Glomerular visceral epithelial cell (primary cell): Measurements from ENCODE around the gene G3BP1.
A peak's percentile ranks its signal among the peaks of the same experiment; 100 is the strongest.

ENCODE experiments used
- DNase-seq: peaks from one replicate; pipeline ENCODE4 v3.0.0-alpha.2; 2016; ENCODE audit errors: extremely low spot score

G3BP1 gene

DNA sequence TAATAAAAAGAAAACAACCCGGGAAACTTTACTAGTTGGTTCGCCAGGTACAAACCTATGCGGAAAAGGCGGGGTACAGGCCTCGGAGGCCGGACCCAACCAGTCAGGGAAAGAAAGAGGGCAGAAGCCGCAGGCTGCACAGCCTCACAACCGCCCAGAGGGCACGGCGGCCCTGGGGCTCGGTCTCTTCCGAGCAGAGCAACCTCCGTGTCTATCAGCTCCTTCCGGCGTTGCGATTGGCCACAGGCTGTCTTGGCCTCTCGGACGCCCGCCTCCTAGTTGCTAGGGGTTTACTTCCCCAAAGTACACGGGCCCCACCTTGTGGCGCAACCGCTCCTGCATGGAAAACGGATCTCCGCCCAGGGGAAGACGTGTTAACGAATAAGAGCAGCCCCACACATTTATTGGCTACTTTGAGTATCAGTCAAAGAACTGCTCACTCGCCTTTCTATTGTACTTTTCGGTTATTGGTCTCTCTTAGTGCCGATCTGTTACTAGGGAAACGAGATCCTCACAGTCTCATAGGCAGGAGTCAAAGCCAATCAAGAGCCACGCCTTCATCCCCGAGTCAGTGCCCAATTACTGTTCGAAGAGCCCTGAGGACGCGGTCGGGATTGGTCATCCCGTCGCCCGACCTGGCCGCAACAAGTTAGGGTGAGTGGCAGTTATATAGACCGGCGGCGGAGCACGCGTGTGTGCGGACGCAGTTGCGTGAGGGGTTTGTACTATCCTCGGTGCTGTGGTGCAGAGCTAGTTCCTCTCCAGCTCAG, at the start of gene G3BP1:
Gene G3BP1, plus strand, starts transcription at position 696 of the 770 bp plus-strand sequence. CDS start 14,667 bp downstream, outside the sequence.
- DNase-seq: peak; percentile 100

DNA sequence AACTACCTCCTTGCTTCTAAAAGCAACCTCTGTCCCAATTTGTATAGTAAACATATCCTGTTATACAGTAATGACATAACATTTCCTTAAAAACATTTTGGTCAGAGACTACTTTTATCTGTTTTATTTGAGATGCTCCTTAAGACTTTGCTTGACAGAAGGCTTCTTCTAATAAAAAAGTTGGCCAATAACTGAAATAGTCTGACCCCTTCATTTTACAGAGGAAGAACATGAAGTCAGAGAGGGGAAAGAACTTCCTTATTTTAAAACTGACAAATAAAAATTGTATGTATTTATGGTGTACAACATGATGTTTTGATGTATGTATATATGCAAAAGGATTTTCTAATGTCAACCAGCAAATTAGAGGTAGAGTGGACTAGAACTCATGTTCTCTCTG, 49.2 kb upstream of the G3BP1 start:
- DNase-seq: no peak

DNA sequence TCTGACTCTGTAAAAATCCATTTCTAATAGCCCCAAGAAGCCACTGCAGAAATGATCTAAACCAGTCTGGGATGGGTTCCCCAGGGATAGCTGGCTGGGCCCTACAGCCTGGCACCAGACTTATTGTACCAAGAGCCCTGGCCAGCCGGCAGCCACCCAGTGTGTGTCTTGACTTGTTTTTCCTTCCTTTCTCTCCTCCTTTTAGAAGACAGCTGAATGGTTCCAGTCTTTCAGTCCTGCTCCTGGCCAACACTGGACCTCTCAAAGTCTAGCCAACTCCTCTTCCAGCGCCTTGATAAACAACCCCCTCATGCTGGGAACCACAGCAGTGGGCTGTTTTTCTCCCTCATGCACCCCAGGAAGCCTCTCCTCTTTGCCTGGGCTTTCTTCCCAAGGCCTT, 47.4 kb upstream of the G3BP1 start:
- no peak for DNase-seq

DNA sequence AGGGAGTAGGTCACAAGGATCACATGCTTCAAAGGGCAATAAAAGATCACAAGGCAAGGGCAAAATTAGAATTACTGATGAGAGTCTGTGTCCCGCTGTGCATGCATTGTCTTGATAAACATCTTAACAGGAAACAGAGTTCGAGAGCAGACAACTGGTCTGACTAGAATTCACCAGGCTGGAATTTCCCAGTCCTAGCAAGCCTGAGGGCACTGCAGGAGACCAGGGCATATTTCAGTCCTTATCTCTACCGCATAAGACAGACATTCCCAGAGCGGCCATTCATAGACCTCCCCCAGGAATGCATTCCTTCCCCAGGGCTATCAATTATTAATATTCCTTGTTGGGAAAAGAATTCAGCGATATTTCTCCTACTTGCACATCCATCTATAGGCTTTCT, 42.2 kb upstream of the G3BP1 start:
- DNase-seq: peak; percentile 60

DNA sequence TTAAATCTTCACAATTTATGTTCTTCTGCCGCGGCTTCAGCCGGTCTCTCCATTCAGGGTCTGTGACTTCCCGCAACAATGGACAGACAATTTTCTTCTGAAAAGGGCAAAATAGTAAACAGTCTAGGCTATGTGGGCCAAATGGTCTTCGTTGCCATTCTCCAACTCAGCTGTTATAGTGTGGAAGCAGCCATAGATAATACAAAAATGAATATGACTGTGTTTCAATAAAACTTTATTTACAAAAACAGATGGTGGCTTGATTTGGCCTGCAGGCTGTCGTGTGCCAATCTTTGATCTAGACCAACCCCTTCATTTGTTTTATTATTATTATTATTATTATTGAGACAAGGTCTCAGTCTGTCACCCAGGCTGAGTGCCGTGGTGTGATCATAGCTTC, 41.4 kb upstream of the G3BP1 start:
- DNase-seq: no peak

DNA sequence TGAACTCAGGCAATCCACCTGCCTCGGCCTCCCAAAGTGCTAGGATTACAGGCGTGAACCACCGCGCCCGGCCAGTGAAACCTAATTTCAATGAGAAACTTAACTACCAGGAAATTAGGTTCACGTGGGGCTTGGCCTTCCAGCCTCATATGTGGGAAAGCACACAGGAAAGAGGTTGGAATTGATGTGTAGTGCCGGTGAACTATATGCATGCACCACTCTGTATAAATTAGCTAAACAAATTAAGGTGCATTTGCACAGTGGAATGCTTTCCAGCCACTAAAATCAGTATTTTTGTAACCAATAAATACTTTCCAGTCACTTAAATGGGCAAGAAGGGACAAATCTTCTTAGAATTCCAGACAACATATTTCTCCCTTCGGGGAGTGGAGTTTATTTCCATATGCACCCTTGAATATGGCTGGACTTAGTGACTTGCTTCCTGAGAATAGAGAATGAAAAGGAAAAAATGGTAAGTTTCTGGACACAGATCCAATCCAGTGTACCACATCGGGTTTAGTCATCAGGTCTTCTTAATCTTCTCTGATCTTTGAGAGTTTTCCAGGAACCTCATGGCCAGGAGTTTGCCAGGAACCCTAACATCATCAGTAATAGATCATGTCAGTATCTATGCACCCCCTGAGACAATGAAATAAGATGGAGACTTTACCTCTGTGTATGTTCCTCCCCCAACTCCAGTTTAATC, 38.2 kb upstream of the G3BP1 start:
- no peak for DNase-seq

DNA sequence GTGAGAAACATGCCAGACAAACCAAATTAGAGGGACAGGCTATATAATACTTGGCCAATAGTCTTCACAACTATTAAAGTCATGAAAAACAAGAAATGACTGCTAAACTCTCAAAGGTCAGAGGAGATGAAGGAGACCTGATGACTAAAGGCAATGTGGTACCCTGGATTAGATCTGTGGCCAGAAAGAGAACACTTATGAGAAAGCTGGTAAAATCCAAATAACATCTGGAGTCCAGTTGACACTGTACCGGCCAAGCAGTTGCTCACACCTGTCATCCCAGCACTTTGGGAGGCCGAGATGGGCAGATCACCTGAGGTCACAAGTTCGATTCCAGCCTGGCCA, 37.7 kb upstream of the G3BP1 start:
- DNase-seq: no peak

DNA sequence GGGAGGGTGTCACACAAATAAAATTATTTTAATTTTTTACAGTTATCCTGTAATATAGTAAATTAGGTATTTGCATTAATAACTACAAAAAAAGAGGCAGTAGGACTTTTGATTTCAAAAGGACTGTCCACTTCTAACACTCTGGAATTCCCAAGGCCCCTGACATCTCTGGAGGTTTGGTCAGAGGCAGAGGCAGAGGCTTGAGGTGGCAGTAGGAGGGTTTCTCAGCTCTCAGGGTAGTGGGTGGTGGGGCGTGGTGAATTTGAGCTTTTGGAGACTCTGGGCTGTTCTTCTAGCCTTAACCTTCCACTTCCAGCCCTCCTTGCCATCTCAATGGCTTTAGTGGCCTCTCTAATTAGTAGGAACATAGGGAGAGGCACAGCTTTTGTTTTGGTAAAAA, 36.1 kb upstream of the G3BP1 start:
- DNase-seq: no peak

DNA sequence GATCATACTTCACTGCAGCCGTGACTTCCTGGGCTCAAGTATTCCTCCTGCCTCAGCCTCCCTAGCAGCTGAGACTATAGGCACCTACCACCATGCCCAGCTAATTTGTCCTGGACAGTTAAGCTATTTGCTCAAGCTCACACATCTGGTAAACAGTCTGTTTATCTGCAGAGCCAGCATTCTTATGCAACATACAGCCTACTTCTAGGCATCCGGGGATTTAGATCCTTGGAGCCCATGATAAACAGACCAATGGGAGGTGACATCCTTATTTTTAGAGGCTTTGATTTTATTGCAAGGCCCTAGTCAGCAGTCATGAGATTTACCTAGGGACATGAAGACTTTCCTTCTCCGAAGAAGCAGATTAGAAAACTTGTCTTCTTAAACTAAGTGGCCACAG, 34.3 kb upstream of the G3BP1 start:
- DNase-seq: no peak

DNA sequence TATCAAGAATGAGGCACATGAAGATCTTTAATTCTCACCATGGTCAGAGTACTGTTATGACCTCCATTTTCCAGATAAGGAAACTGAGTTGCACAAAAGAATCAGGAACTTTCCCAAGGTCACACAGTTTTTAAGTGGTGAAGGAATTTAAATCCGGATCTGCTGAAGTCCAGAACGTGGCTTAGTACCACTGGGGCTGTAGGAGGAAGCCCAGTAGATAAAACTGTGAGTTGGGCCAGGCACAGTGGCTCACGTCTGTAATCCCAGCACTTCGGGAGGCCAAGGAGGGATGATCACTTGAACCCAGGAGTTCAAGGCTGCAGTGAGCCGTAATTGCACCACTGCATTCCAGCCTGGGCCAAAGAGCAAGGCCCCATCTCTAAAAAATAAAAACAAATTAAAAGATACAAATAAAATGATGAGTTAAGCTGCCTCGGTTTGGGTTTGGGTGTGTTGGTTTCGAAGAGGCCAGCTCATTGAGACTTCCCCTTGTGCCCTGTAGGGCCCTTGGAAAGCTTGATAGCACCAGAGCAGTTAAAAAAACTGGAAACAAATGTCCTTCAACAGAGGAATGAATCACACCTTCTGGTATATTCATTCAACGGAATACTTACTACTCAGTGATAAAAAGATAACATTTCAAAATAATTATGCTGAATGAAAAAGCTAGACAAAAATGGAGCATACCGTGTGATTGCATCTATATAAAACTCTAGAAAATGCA, 33.5 kb upstream of the G3BP1 start:
- no peak for DNase-seq

DNA sequence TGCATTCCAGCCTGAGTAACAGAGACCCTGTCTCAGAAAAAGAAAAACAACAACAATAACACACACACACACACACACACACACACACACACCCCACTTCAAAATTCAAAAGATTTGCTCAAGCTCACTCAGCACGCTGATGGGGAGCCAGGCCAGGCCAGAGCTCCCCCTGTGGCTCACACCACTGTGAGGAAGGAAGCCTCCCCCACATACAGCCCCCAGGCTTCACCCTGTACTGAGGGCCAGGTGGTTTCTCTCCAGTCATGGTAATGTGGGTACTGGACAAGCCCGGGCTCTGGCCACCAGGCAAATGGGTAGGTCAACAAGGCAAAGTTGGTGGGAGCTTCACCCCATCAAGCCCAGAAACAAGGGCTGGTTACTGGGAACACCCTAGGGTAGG, 32.4 kb upstream of the G3BP1 start:
- DNase-seq: no peak

DNA sequence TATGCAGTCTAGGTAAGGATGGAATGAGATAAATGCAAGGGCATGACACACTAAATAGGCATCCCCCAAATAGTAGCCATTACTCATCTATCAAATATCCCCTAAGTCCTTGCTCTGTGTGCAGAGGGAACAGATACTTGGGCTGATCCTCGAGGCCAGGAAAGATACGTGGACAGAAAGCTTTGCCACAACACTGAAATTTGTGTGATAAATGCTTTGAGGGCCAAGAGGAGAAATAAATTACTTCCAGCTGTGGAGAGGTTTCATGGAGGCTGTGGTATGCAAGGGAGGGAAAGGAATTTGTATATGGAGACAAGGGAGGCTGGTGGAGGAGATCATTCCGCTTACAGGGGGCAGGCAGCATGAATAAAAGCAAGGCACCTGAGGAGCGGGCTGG, 31.8 kb upstream of the G3BP1 start:
- peak; percentile 88 for DNase-seq

DNA sequence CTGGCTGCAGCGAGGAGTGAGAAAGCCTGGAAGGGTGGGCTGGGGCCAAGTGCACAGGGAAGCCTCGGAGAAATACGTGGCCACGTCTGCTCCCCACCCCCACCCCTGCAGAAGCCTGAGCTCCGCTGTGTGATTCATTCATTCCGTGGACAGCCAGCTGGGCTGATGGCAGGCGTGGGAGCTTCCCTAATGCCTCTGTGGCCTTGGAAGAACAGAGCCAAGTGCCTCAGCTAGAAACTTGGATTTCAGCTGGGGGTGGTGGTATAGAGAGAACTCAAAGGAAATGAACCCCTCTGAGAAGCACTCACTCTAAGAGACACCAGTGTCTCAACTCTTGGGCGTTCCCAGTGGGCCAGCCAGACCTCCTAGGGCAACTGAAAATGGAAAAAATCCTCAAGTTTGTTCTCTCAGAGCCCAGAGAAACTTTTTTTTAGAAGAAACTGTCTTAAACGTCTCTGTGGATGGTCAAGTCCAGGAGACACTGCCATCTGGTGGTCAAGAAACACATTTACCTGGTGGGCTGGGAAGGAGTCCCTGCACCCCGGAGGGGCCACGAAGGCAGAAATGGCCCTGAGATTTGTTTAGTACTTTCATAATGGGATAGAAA, 31.3 kb upstream of the G3BP1 start:
- peak; percentile 91 for DNase-seq

DNA sequence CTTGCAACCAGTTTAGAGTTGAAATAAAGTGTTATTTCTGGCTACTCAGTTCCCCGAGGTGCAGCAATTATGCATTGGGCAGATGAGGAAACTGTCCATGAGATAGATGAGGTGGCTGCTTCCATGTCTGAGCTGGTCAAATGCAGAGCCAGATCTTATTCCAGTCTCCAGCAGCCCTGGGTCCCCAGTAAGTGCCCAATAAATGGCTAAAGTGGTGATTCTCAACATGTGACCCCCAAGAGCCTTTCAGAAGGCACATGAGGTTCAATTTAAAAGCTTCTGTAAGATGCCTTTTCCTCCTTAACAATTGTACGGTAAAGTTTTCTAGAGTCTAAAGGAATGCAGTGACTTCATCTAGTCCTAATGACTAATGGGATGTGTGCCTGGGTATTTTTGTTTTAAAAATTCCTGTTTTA, 30.8 kb upstream of the G3BP1 start:
- DNase-seq: peak; percentile 72

DNA sequence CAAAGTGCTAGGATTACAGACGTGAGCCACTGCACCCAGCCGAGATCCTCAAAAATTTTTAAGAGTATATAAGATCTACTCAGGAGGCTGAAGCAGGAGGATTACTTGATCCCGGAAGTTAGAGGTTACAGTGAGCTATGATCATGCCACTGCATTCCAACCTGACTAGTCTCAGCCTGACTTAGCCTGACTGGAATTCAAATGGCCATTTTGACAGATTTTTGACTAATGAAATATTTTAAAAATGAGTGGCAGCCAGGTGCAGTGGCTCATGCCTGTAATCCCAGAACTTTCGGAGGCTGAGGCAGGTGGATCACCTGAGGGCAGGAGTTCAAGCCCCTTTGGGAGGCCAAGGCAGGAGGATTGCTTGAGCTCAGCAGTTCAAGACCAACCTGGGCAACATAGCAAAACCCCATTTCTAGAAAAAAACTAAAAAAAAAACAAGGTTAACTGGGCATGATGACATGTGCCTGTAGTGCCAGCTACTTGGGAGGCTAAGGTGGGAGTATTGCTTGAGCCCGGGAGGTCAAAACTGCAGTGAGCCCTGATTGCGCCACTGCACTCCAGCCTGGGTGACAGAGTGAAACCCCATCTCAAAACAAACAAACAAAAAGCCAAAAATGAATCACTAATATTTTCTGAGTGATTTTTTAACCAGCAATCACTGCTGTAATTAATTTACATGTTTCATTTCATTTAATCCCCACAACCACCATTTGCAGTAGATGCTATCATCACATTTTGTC, 29.9 kb upstream of the G3BP1 start:
- peak; percentile 87 for DNase-seq

DNA sequence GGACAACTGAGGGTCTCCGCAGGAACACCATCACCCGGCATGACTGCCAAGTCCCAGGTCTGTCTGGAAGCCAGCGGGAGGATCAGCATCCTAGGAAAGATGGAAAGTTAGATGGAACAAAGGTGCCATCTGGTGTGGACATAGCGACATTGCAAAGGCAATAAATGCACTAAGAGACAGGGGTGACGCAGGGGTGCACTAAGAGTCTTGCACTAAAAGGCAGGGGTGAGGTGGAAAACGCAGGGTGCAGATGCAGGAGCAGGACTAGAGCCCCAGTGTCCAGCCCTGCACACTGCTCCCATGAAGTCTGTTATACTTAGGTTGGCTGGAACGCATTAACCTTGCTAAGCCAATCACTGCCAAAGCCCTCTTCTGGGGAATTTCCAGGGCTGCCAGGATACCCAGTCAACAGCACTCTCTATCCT, 28.9 kb upstream of the G3BP1 start:
- peak; percentile 75 for DNase-seq

DNA sequence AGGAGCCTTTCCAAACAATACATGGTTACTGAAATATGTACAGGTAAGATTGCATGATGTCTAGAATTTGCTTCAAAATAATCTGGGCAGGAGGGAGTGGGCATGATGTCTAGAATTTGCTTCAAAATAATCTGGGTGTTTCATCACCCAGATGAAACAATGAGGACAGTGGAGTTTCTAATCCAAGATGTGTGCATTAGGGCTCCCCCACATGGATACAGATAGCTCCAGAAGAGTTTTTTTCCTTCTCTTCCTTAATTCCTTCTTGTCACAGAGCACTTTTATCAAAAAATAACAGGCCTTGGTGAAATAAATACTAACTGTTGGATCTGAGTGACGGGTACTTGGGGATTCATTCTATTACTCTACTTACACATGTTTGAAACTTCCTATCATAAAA, 28.2 kb upstream of the G3BP1 start:
- no peak for DNase-seq

DNA sequence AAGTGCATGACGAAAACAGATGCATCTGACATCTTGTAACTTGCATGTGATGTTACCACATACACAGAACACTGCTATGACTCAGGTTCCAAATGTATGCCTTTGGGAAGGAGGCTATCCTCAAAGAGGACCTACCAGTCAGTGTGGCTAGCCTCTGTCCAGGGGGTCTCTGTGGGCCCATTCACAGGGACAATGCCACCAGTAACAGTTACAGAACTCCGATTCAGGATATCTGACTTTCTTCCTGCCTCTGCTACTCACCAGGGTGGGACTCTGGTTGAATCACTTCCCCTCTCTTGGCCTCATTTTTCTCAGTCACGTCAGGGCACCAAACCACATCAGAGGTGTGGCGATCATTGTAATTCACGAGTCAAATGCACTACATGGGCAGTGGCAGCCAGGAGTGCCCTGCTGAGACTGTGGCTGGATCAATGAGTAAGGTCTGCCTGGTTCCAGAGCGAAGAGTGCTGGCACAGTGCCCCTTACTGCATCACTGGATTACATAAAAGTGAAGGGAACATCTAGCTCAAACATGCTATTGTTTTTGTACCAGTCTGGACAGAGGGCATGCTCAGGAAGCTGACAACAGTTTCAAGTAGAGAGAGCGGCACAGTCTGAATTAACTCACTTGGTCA, 26.6 kb upstream of the G3BP1 start:
- peak; percentile 95 for DNase-seq

DNA sequence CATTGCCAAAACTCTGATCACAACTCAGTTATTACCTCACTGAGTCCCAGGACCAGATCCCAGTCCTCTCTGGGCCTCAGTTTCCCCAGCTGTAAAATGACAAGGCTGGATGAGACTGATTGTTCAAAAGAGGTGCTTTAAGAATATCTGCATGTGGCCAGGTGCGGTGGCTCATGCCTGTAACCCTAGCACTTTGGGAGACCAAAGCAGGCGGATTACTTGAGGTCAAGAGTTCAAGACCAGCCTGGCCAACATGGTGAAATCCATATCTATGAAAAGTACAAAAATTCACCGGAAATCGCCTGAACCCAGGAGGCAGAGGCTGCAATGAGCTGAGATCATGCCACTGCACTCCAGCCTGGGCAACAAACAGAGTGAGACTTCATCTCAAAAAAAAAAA, 21.6 kb upstream of the G3BP1 start:
- DNase-seq: no peak

DNA sequence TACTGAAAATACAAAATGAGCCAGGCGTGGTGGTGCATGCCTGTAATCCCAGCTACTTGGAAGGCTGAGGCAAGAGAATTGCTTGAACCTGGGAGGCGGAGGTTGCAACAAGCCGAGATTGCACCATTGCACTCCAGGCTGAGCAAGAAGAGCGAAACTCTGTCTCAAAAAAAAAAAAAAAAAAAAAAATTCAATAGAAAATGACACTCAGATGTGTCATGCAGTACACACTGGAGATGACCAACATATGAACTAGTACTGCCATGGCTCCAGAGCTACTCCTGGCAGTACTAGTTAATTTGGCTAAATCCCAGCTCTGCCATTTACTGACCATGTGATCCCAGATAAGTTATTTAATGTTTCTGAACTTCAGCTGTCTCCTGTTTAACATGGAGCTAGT, 20.7 kb upstream of the G3BP1 start:
- no peak for DNase-seq

DNA sequence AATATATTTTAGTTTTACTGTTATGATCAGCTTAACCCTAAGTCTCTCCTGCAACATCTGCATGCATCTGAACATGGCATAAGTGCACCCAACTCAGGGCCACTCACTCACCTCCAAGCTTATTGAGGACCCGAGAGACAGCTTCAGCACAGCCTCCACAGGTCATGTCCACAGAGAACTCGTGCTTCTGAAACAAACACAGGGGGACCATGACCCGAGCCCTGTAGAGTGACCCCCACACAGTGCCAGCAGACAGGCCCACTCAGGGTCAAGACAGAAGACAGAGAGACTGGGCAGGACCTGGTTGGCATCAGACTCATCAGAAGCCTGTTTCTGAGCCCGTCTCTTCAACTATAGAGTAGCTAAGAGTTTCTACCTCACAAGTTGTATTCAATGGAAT, 20.2 kb upstream of the G3BP1 start:
- DNase-seq: no peak
